ENCODE measurements around the gene SLC6A1.
"Not testable (repeated sequence)": the region's sequence is repeated elsewhere in the genome, so short reads cannot be mapped to it uniquely, and the experiment has no call there.

Gene SLC6A1

GRCh38 chr3:11022115-11022514 lies 29.6 kb downstream of the SLC6A1 start:
- DNase-seq, result no peak

GRCh38 chr3:11024181-11024580 lies 31.6 kb downstream of the SLC6A1 start:
- no peak for DNase-seq

GRCh38 chr3:11029948-11030347 lies 37.4 kb downstream of the SLC6A1 start:
- no peak for DNase-seq

GRCh38 chr3:11033871-11034270 lies 41.3 kb downstream of the SLC6A1 start:
- DNase-seq, result no peak

- DNase-seq, result no peak
Observed at GRCh38 chr3:11034309-11034985, 41.9 kb downstream of the SLC6A1 start.

- DNase-seq, result no peak
Observed at GRCh38 chr3:11035757-11036505, 43.4 kb downstream of the SLC6A1 start.

GRCh38 chr3:11037241-11037873 lies 44.8 kb downstream of the SLC6A1 start:
- no peak for DNase-seq

GRCh38 chr3:11037976-11038375 lies 45.4 kb downstream of the SLC6A1 start:
- no peak for DNase-seq

- DNase-seq, result no peak
Observed at GRCh38 chr3:11045536-11045935, 53.0 kb downstream of the SLC6A1 start.

- DNase-seq, result no peak
Observed at GRCh38 chr3:11047500-11047899, 55.0 kb downstream of the SLC6A1 start.

- DNase-seq, result no peak
Observed at GRCh38 chr3:11050666-11051323, 58.2 kb downstream of the SLC6A1 start.

GRCh38 chr3:11053926-11054503 lies 61.5 kb downstream of the SLC6A1 start:
- DNase-seq, result no peak

- DNase-seq, result no peak
Observed at GRCh38 chr3:11054739-11055438, 62.3 kb downstream of the SLC6A1 start.

- no peak for DNase-seq
Observed at GRCh38 chr3:11055496-11055895, 62.9 kb downstream of the SLC6A1 start.

GRCh38 chr3:11056531-11057050 lies 64.0 kb downstream of the SLC6A1 start:
- DNase-seq, result no peak

- no peak for DNase-seq
Observed at GRCh38 chr3:11057655-11058054, 65.1 kb downstream of the SLC6A1 start.

- peak; percentile 22 to 49 for DNase-seq
Observed at GRCh38 chr3:11059090-11059798, 66.7 kb downstream of the SLC6A1 start.

GRCh38 chr3:11059799-11060115 lies 67.2 kb downstream of the SLC6A1 start:
- DNase-seq, result no peak

GRCh38 chr3:11060500-11061251 lies 68.1 kb downstream of the SLC6A1 start:
- DNase-seq, result peak; percentile 59 to 71

GRCh38 chr3:11061268-11061871 lies 68.8 kb downstream of the SLC6A1 start:
- DNase-seq, result not testable (repeated sequence)
